Tibial nerve (tissue), 4 donors: ENCODE results near the gene PTPN7. TPM values are rescaled to one million over a fixed set of nuclear protein-coding genes. Genes with fewer than 3 reads are reported as not detected.

Source experiments
- DNase-seq, 2 donors: peaks; one replicate each; pipeline ENCODE4 v3.0.0-alpha.2; 2019; ENCODE audit warnings: low spot score in 2 of 2
- H3K27ac ChIP-seq, 4 donors: fragments of 200-600 bp; sonication (generic) in 3 of 4; one replicate each; pipeline ENCODE4 v1.5.1; 2017 to 2019; ENCODE audit warnings: mild to moderate bottlenecking in 1 of 4
- H3K27me3 ChIP-seq, 2 donors: fragments of 200-600 bp; sonication (generic) in 1 of 2; one replicate each; pipeline versions ENCODE4 v1.5.1 to v1.6.0; 2017 to 2019
- H3K36me3 ChIP-seq, 3 donors: fragments of 200-600 bp; sonication (generic); one replicate each; pipeline ENCODE4 v1.5.1; 2018 to 2019
- H3K4me1 ChIP-seq, 4 donors: fragments of 200-600 bp; sonication (generic) in 3 of 4; one replicate each; pipeline ENCODE4 v1.5.1; 2017 to 2019
- H3K4me3 ChIP-seq, 4 donors: fragments of 200-600 bp; sonication (generic) in 3 of 4; one replicate each; pipeline ENCODE4 v1.5.1; 2017 to 2019; ENCODE audit warnings: mild to moderate bottlenecking in 1 of 4, moderate library complexity in 1 of 4
- H3K9me3 ChIP-seq, 4 donors: fragments of 200-600 bp; sonication (generic) in 3 of 4; one replicate each; pipeline ENCODE4 v1.5.1; 2017 to 2019
- CTCF ChIP-seq, 5 experiments: fragments of 200-600 bp in 3 of 5; fragments of 450-650 bp in 2 of 5; sonication (generic) in 3 of 5; IDR thresholded peaks; one replicate each; pipeline ENCODE4 v1.5.1; 2016 to 2019; ENCODE audit warnings: antibody characterized with exemption in 5 of 5, mild to moderate bottlenecking in 3 of 5, moderate library complexity in 2 of 5
- EP300 ChIP-seq, 2 donors: sonication (generic); formaldehyde crosslinking; IDR thresholded peaks; one replicate each; pipeline ENCODE4 v1.6.1; 2017; ENCODE audit warnings: antibody characterized with exemption in 2 of 2, mild to moderate bottlenecking in 1 of 2
- POLR2A ChIP-seq, 2 donors: fragments of 450-650 bp; IDR thresholded peaks; one replicate each; pipeline ENCODE4 v1.6.1; 2017; ENCODE audit warnings: antibody characterized with exemption in 2 of 2, mild to moderate bottlenecking in 2 of 2, moderate library complexity in 2 of 2
- WGBS, 2 donors: methylation state at CpG; one replicate each; pipeline ENCODE4 v1.1.5; 2018; 5-methylcytosine and 5-hydroxymethylcytosine counted together
- total RNA-seq, 4 donors: library from RNA; depleted of rRNA; stranded (reverse); fragments of >200 nt; gene quantifications; one replicate each; pipeline ENCODE4 v1.1.0, GENCODE V29; 2016

The PTPN7 gene
- total RNA-seq, 4 donors from 2014 or later = 1.2 to 13.8 (median 6.8) TPM

GRCh38 chr1:202189001-202189790, 28.8 kb upstream of the PTPN7 start:
- Histone ChIP-seq H3K36me3 (no peaks in the 10 kb centered on the region), H3K4me1 (peaks cover 0 to 32% (median 4%) of the 10 kb centered on the region in 4 donors), H3K9me3 (no peaks in the 10 kb centered on the region), H3K27me3 (peaks cover 0 to 16% of the 10 kb centered on the region in 2 donors), H3K4me3 (no peak overlapping the region), H3K27ac (no peak overlapping the region)
- peak; percentile 31 to 64 for DNase-seq
- peak; percentile 61 to 94 (median 86) for TF ChIP-seq CTCF (IDR thresholded peaks at IDR 0.05)
- TF ChIP-seq POLR2A (IDR thresholded peaks at IDR 0.05) = no peak
- WGBS, 2 donors = 49 to 57% methylated on average over 19 to 20 of the region's 20 CpGs

- no peak overlapping the region for H3K27ac ChIP-seq
- WGBS, 2 donors = 64 to 70% methylated on average over 7 to 8 of the region's 8 CpGs
Measured at GRCh38 chr1:202187697-202188407, 27.4 kb upstream of the PTPN7 start.

GRCh38 chr1:202187041-202187671, 26.8 kb upstream of the PTPN7 start:
- DNase-seq = no peak
- 64 to 73% methylated on average over 6 to 8 of the region's 8 CpGs for WGBS, 2 donors
- Histone ChIP-seq H3K9me3 (no peaks in the 10 kb centered on the region), H3K4me1 (peaks cover 0 to 15% (median 4%) of the 10 kb centered on the region in 4 donors), H3K27ac (no peak overlapping the region), H3K36me3 (no peaks in the 10 kb centered on the region), H3K27me3 (no peaks in the 10 kb centered on the region), H3K4me3 (no peak overlapping the region)
- TF ChIP-seq EP300 (IDR thresholded peaks at IDR 0.05) (no peak), POLR2A (IDR thresholded peaks at IDR 0.05) (no peak), CTCF (IDR thresholded peaks at IDR 0.05) (no peak)

More at GRCh38 chr1:202187697-202188407, 27.4 kb upstream of the PTPN7 start:
- peaks cover 0 to 19% (median 4%) of the 10 kb centered on the region in 4 donors for H3K4me1 ChIP-seq
- H3K27me3 ChIP-seq = peaks cover 0 to 5% of the 10 kb centered on the region in 2 donors
- no peaks in the 10 kb centered on the region for H3K9me3 ChIP-seq
- H3K36me3 ChIP-seq = no peaks in the 10 kb centered on the region
- TF ChIP-seq POLR2A (IDR thresholded peaks at IDR 0.05) (no peak), CTCF (IDR thresholded peaks at IDR 0.05) (no peak), EP300 (IDR thresholded peaks at IDR 0.05) (no peak)
- no peak overlapping the region for H3K4me3 ChIP-seq
- DNase-seq = no peak

- no peaks in the 10 kb centered on the region for H3K27me3 ChIP-seq
- WGBS, 2 donors = 81 to 87% methylated on average over 7 of the region's 7 CpGs
- H3K4me1 ChIP-seq = peaks cover 0 to 15% (median 4%) of the 10 kb centered on the region in 4 donors
- no peak overlapping the region for H3K27ac ChIP-seq
- H3K4me3 ChIP-seq = no peak overlapping the region
- no peaks in the 10 kb centered on the region for H3K36me3 ChIP-seq
- TF ChIP-seq EP300 (IDR thresholded peaks at IDR 0.05) = no peak
- TF ChIP-seq POLR2A (IDR thresholded peaks at IDR 0.05) = no peak
- no peak for TF ChIP-seq CTCF (IDR thresholded peaks at IDR 0.05)
- DNase-seq = no peak
- H3K9me3 ChIP-seq = no peaks in the 10 kb centered on the region
Measured at GRCh38 chr1:202186327-202186726, 25.9 kb upstream of the PTPN7 start.
